HepG2 (cell line): ENCODE measurements around the gene DPYD. TPM values are rescaled to one million over a fixed set of nuclear protein-coding genes. Genes with fewer than 3 reads are reported as not detected.

Source experiments
- ATAC-seq: fragments of 200-7000 bp; cut with Tn5 transposase; 3 replicates; pipeline ENCODE4 v1.9.1; 2020; ENCODE audit warnings: mild to moderate bottlenecking, moderate library complexity
- BruUV-seq: library from RNA; stranded (reverse); fragments of 400-500 nt; replicated peaks from 2 replicates; lab custom pipeline; 2021; lab: Mats Ljungman, UMichigan
- CTCF ChIA-PET: fragments of 300-600 bp; formaldehyde crosslinking; extraction: SDS; loops from one replicate; lab custom pipeline; 2021; ENCODE audit warnings: low total read pairs, inconsistent platforms, low intra/inter-chr PET ratio; lab: Yijun Ruan, JAX
- POLR2A ChIA-PET: fragments of 350-600 bp; sonication (Branson Sonifier 250); formaldehyde crosslinking; loops from one replicate; lab custom pipeline; 2020; ENCODE audit warnings: antibody characterized with exemption, inconsistent platforms; lab: Yijun Ruan, JAX
- DNase-seq: peaks from one replicate; pipeline ENCODE4 v3.0.0-alpha.2; 2015; ENCODE audit warnings: low spot score
- FAIRE-seq: peaks from 3 replicates; lab custom pipeline; 2011; peaks lifted over from hg19 to GRCh38; lab: Jason Lieb, UNC
- H2AFZ ChIP-seq: one replicate; pipeline ENCODE4 v1.6.1; 2011; ENCODE audit warnings: low read length, inconsistent platforms
- H3K27ac ChIP-seq: fragments of 300-600 bp; 3 replicates; pipeline ENCODE4 v1.8.0; 2011; ENCODE audit warnings: mixed run types, mild to moderate bottlenecking, mixed read lengths, low read length, inconsistent platforms; ENCODE audit not compliant: insufficient read depth; ENCODE audit errors: extremely low read length
- H3K27me3 ChIP-seq, 2 experiments: fragments of 200-600 bp in 1 of 2; 2 replicates in 1 of 2; 3 replicates in 1 of 2; pipeline versions ENCODE4 v1.6.0 to v1.8.0; 2011; ENCODE audit warnings: low read length in 2 of 2, mild to moderate bottlenecking in 2 of 2, moderate library complexity in 2 of 2, inconsistent platforms in 1 of 2; ENCODE audit not compliant: insufficient read depth in 2 of 2, control insufficient read depth in 1 of 2
- H3K36me3 ChIP-seq, 2 experiments: fragments of 200-600 bp in 1 of 2; replicated peaks in 1 of 2; 2 replicates in 1 of 2; 3 replicates in 1 of 2; pipeline versions ENCODE4 v1.5.1 to v1.8.0; 2011; ENCODE audit warnings: low read length in 2 of 2, inconsistent platforms in 1 of 2; ENCODE audit not compliant: insufficient read depth in 2 of 2, control insufficient read depth in 1 of 2
- H3K4me1 ChIP-seq: 2 replicates; pipeline ENCODE4 v1.5.1; 2012; ENCODE audit warnings: low read length, inconsistent platforms; ENCODE audit not compliant: insufficient read depth
- H3K4me2 ChIP-seq: 2 replicates; pipeline ENCODE4 v1.6.0; 2011; ENCODE audit warnings: low read depth, low read length, inconsistent platforms
- H3K4me3 ChIP-seq, 3 experiments: fragments of 200-600 bp in 1 of 3; sonication (generic), shearing (Covaris generic) in 1 of 3; replicated peaks in 1 of 3; 2 replicates each; pipeline ENCODE4 v1.5.1; 2011 to 2016; ENCODE audit warnings: low read length in 3 of 3, inconsistent platforms in 2 of 3, low read depth in 2 of 3, mild to moderate bottlenecking in 2 of 3, control low read depth in 1 of 3, mixed read lengths in 1 of 3; ENCODE audit not compliant: insufficient read depth in 1 of 3
- H3K79me2 ChIP-seq: one replicate; pipeline ENCODE4 v1.6.1; 2011; ENCODE audit warnings: low read length, inconsistent platforms; ENCODE audit not compliant: insufficient read depth
- H3K9ac ChIP-seq: 2 replicates; pipeline ENCODE4 v1.6.0; 2011; ENCODE audit warnings: mild to moderate bottlenecking, low read depth, low read length, inconsistent platforms; ENCODE audit not compliant: insufficient read depth
- H3K9me3 ChIP-seq: 2 replicates; pipeline ENCODE4 v1.5.1; 2012; ENCODE audit warnings: mild to moderate bottlenecking, low read length
- H4K20me1 ChIP-seq: 2 replicates; pipeline ENCODE4 v1.6.0; 2011; ENCODE audit warnings: inconsistent platforms, mild to moderate bottlenecking, low read length, moderate library complexity; ENCODE audit not compliant: insufficient read depth
- ASH2L ChIP-seq: fragments of 300-600, 200-600 bp; sonication (generic); IDR thresholded peaks from 2 replicates; pipeline ENCODE4 v1.7.0; 2017; ENCODE audit warnings: low read depth, mild to moderate bottlenecking, moderate library complexity, mixed read lengths, low read length; ENCODE audit not compliant: insufficient read length
- ATM ChIP-seq: fragments of 450-650 bp; IDR thresholded peaks from 2 replicates; pipeline ENCODE4 v1.7.1; 2017; ENCODE audit warnings: mild to moderate bottlenecking, borderline replicate concordance
- GLI4 ChIP-seq: sonication (generic); formaldehyde crosslinking; IDR thresholded peaks from 2 replicates; pipeline ENCODE4 v1.5.1; 2020; ENCODE audit warnings: missing genetic modification reagents, mild to moderate bottlenecking, moderate library complexity, borderline replicate concordance
- JUNB ChIP-seq: sonication (generic); formaldehyde crosslinking; IDR thresholded peaks from 2 replicates; pipeline ENCODE4 v1.8.0; 2022; ENCODE audit warnings: missing genetic modification reagents, mild to moderate bottlenecking, borderline replicate concordance
- KDM4B ChIP-seq: sonication (generic); formaldehyde crosslinking; IDR thresholded peaks from 2 replicates; pipeline ENCODE4 v1.4.0; 2020; ENCODE audit warnings: missing genetic modification reagents
- MYC ChIP-seq: sonication (generic); formaldehyde crosslinking; IDR thresholded peaks from 2 replicates; pipeline ENCODE4 v1.9.0; 2021; ENCODE audit warnings: missing genetic modification reagents, borderline replicate concordance
- POLR2AphosphoS2 ChIP-seq: IDR thresholded peaks from 2 replicates; pipeline ENCODE4 v1.6.1; 2011; ENCODE audit warnings: low read depth, low read length, improper control_type of control experiment
- RBAK ChIP-seq: sonication (generic); formaldehyde crosslinking; IDR thresholded peaks from 2 replicates; pipeline ENCODE4 v1.5.1; 2020; ENCODE audit warnings: mild to moderate bottlenecking, missing genetic modification reagents
- XRCC5 ChIP-seq: fragments of 200-400 bp; formaldehyde crosslinking; optimal IDR thresholded peaks from 2 replicates; pipeline ENCODE3; 2017; ENCODE audit warnings: mild to moderate bottlenecking, low read length
- ZNF777 ChIP-seq: sonication (generic); formaldehyde crosslinking; IDR thresholded peaks from 2 replicates; pipeline ENCODE4 v1.4.0; 2020; ENCODE audit warnings: missing genetic modification reagents
- WGBS: methylation state at CpG from one replicate; pipeline ENCODE4 v1.1.6; 2017; ENCODE audit warnings: low lambda C conversion rate; 5-methylcytosine and 5-hydroxymethylcytosine counted together
- in situ Hi-C: cut with HindIII; loops from 2 replicates; pipeline ENCODE4 v1.10.0; 2017; ENCODE audit warnings: low pct_unique_long_range_greater_than_20kb; ENCODE audit not compliant: extremely low pct_ligation_motif_present
- intact Hi-C: fragments of 100-400 bp; cut with micrococcal nuclease; formaldehyde crosslinking; loops from one replicate; pipeline ENCODE4 v1.10.0; 2022; ENCODE audit not compliant: unreplicated experiment
- polyA plus RNA-seq, 8 experiments: library from polyadenylated mRNA; depleted of rRNA in 3 of 8; stranded (reverse) in 7 of 8; unstranded in 1 of 8; fragments of >200 nt; fragmentation: Illumina TruSeq in 4 of 8; extraction: Trizol in 4 of 8; gene quantifications; 2 replicates each; pipeline versions ENCODE4 v1.2.1 to v1.2.3, GENCODE V29; 2011 to 2016; ENCODE audit warnings: low read depth in 4 of 8, missing spikeins in 1 of 8, mixed read lengths in 1 of 8; ENCODE audit not compliant: insufficient read depth in 1 of 8
- total RNA-seq, 5 experiments: library from RNA; depleted of rRNA; stranded (reverse); fragments of >200 nt; fragmentation: Illumina TruSeq; extraction: Trizol; gene quantifications; 2 replicates each; pipeline ENCODE4 v1.2.3, GENCODE V29; 2016; ENCODE audit warnings: low read depth in 1 of 5
- TF ChIP-seq, protein P1 (sequence below): sonication (generic); formaldehyde crosslinking; IDR thresholded peaks from 2 replicates; pipeline ENCODE4 v1.5.0; 2020; ENCODE audit warnings: mild to moderate bottlenecking, missing genetic modification reagents, borderline replicate concordance
- TF ChIP-seq, protein P2 (sequence below): sonication (generic); formaldehyde crosslinking; IDR thresholded peaks from 2 replicates; pipeline ENCODE4 v1.4.0; 2020; ENCODE audit warnings: missing genetic modification reagents, borderline replicate concordance
- TF ChIP-seq, protein P3 (sequence below): sonication (generic); formaldehyde crosslinking; IDR thresholded peaks from 2 replicates; pipeline ENCODE4 v1.8.1; 2023; ENCODE audit warnings: mild to moderate bottlenecking, moderate library complexity, missing genetic modification reagents

The DPYD gene
- total and polyA plus RNA-seq, 2 of the 13 experiments (the other 11 are each of a cell fraction or from before 2014, with no cell fraction given): 1.3 to 3.4 TPM

DNA sequence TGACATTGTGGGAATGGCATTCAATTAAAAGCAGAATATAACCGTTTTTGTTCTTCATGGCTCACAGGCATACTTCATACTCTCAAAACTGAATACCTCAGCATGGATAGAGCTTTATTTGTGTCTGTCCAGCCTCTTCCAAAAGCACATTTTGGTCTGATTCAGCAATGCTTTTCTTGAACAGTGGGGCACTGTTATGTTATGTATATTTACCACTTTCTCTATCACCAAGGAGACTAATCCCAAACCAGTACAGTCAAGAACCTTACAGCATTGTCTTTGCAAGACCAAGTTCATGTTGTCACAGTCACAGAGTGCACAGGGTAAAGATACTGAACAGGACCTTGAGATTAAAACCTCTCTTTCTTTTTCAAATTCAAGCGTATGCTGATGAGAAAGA, 616.5 kb downstream of the DPYD start:
- H3K9me3 ChIP-seq: peaks cover 30% of the 10 kb centered on the region

More for the DNA sequence above, 616.5 kb downstream of the DPYD start:
- H3K4me2 ChIP-seq: no peak overlapping the region
- BruUV-seq: no TSS peak
- H3K27ac ChIP-seq: no peak overlapping the region
- H3K79me2 ChIP-seq: no peaks in the 10 kb centered on the region
- 53% methylated on average over 2 of the region's 2 CpGs for WGBS
- no peak for DNase-seq
- no peaks in the 10 kb centered on the region for H3K36me3 ChIP-seq
- H3K4me3 ChIP-seq: no peak overlapping the region
- intact Hi-C loops (no loop called here), in situ Hi-C loops (no loop called here)
- ChIA-PET CTCF (no interaction called here), POLR2A (no interaction called here)
- ATAC-seq: no peak
- no peak overlapping the region for H2AFZ ChIP-seq
- H3K27me3 ChIP-seq: no peaks in the 10 kb centered on the region
- TF ChIP-seq POLR2AphosphoS2 (no peak), MYC (no peak), ASH2L (no peak), GLI4 (no peak), KDM4B (no peak), ATM (no peak), ZNF777 (CRISPR knock-in tag) (no peak), JUNB (no peak), RBAK (no peak), XRCC5 (no peak)
- TF ChIP-seq, protein P1, sequence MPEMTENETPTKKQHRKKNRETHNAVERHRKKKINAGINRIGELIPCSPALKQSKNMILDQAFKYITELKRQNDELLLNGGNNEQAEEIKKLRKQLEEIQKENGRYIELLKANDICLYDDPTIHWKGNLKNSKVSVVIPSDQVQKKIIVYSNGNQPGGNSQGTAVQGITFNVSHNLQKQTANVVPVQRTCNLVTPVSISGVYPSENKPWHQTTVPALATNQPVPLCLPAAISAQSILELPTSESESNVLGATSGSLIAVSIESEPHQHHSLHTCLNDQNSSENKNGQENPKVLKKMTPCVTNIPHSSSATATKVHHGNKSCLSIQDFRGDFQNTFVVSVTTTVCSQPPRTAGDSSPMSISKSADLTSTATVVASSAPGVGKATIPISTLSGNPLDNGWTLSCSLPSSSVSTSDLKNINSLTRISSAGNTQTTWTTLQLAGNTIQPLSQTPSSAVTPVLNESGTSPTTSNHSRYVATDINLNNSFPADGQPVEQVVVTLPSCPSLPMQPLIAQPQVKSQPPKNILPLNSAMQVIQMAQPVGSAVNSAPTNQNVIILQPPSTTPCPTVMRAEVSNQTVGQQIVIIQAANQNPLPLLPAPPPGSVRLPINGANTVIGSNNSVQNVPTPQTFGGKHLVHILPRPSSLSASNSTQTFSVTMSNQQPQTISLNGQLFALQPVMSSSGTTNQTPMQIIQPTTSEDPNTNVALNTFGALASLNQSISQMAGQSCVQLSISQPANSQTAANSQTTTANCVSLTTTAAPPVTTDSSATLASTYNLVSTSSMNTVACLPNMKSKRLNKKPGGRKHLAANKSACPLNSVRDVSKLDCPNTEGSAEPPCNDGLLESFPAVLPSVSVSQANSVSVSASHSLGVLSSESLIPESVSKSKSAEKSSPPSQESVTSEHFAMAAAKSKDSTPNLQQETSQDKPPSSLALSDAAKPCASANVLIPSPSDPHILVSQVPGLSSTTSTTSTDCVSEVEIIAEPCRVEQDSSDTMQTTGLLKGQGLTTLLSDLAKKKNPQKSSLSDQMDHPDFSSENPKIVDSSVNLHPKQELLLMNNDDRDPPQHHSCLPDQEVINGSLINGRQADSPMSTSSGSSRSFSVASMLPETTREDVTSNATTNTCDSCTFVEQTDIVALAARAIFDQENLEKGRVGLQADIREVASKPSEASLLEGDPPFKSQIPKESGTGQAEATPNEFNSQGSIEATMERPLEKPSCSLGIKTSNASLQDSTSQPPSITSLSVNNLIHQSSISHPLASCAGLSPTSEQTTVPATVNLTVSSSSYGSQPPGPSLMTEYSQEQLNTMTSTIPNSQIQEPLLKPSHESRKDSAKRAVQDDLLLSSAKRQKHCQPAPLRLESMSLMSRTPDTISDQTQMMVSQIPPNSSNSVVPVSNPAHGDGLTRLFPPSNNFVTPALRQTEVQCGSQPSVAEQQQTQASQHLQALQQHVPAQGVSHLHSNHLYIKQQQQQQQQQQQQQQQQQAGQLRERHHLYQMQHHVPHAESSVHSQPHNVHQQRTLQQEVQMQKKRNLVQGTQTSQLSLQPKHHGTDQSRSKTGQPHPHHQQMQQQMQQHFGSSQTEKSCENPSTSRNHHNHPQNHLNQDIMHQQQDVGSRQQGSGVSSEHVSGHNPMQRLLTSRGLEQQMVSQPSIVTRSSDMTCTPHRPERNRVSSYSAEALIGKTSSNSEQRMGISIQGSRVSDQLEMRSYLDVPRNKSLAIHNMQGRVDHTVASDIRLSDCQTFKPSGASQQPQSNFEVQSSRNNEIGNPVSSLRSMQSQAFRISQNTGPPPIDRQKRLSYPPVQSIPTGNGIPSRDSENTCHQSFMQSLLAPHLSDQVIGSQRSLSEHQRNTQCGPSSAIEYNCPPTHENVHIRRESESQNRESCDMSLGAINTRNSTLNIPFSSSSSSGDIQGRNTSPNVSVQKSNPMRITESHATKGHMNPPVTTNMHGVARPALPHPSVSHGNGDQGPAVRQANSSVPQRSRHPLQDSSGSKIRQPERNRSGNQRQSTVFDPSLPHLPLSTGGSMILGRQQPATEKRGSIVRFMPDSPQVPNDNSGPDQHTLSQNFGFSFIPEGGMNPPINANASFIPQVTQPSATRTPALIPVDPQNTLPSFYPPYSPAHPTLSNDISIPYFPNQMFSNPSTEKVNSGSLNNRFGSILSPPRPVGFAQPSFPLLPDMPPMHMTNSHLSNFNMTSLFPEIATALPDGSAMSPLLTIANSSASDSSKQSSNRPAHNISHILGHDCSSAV (CRISPR knock-in tag): no peak
- TF ChIP-seq, protein P2, sequence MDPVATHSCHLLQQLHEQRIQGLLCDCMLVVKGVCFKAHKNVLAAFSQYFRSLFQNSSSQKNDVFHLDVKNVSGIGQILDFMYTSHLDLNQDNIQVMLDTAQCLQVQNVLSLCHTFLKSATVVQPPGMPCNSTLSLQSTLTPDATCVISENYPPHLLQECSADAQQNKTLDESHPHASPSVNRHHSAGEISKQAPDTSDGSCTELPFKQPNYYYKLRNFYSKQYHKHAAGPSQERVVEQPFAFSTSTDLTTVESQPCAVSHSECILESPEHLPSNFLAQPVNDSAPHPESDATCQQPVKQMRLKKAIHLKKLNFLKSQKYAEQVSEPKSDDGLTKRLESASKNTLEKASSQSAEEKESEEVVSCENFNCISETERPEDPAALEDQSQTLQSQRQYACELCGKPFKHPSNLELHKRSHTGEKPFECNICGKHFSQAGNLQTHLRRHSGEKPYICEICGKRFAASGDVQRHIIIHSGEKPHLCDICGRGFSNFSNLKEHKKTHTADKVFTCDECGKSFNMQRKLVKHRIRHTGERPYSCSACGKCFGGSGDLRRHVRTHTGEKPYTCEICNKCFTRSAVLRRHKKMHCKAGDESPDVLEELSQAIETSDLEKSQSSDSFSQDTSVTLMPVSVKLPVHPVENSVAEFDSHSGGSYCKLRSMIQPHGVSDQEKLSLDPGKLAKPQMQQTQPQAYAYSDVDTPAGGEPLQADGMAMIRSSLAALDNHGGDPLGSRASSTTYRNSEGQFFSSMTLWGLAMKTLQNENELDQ (CRISPR knock-in tag): no peak
- TF ChIP-seq, protein P3, sequence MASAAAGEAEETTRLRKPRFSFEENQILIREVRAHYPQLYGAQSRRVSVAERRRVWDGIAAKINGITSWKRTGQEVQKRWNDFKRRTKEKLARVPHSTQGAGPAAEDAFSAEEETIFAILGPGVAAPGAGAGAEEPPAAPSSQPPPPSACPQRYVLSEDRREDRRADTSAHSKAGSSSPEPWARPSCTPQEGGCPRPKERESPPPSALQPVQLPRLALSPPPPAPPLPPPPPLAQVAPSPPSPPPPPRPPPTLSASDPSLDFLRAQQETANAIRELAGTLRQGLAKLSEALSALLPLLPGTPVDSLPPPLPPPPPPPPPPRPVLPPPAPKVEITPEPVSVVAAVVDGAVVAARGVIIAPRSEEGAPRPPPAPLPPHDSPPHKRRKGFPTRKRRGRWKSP (CRISPR knock-in tag): no peak
- TF ChIP-seq, all 625 proteins: peak for 0
- Histone ChIP-seq H4K20me1 (no peaks in the 10 kb centered on the region), H3K9ac (no peak overlapping the region), H3K4me1 (no peaks in the 10 kb centered on the region)
- FAIRE-seq: no peak
